ENCODE measurements around the gene HTRA3.
A peak's percentile ranks its signal among the peaks of the same experiment; 100 is the strongest.

Gene HTRA3

DNA sequence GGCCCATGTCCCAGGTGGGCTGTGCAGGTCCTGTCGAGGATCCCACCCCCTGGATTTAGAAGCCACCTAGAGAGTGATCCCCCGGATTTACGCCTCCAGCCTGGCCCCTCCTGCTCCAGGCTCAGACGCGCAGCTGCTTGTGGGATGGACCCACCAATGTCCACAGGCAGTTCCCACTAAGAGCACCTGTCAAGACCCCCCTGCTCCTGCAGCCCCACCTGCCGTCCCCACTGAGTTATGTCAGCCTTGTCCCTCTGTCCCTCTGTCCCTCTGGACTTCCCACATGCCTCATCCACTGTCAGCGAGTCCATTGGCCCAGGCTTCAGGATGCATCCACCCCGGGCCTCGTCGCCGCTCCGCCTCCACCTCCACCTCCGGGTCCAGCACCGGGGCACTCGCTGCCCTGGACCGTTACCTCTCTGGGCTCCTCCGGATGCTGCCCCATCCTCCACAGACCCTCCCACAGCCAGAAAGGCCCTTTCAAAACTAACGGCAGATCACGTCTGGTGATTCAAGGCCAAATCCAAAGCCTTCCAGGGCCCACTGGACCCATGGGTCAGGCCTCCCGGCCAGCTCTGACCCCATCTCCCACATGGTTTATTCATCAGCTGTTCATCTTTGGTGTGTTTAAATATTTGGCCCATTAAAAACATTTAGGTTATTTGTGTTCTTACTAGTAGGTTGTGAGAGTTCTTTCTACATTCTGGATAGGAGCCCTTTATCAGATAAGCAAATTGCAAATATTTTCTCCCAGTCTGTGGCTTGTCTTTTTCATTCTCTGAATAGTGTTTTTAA is 28.3 kb downstream of the HTRA3 start:
- no peak for DNase-seq

DNA sequence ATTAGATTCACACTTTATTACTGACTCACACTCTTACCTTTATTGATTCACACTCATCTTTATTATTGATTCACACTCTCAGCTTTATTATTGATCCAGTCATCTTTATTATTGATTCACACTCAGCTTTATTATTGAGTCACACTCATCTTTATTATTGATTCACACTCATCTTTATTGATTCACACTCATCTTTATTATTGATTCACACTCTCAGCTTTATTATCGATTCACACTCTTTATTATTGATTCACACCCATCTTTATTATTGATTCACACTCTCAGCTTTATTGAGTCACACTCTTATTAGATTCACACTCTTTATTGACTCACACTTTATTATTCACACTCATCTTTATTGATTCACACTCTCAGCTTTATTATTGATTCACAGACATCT is 31.3 kb downstream of the HTRA3 start:
- DNase-seq = no peak

DNA sequence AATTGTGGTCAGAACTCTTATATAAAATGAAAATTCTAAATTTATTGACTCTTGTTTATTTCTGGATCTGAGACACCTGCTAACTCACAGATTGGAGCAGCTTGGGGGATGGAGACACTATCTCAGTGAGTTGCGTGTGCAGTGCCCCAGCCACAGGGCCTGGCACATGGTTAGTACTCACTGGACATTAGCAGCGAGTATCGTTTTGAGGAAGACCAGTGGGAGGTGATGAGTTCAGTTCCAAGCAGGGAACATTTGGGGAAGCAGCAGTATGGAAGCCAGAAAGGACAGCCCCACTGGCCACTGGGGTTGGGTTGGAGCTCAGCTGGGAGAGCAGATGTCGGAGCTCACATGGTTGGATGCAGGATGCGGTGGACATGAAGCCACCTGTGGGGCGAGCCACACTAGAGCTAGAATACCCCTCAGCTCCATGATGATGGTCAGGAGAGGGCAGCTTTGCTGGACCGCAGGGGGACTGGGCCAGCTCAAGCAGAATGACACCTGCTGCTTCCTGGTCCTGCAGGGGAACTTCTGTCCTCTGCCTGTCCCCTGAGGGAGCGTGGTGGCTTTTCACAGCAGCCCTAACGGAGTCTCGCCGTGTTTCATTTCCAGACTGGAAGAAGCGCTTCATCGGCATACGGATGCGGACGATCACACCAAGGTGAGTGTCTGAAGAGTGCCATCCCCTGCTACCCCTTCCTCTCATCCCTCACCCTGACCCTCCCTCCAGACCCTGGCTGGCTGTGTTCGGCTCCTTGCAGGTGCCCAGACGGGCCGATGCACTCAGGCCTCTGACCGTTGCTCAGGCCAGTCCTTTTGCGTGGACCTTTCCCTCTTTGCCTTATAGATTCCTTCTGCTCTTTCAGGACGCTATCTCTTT is 32.5 kb downstream of the HTRA3 start:
- no peak for DNase-seq

DNA sequence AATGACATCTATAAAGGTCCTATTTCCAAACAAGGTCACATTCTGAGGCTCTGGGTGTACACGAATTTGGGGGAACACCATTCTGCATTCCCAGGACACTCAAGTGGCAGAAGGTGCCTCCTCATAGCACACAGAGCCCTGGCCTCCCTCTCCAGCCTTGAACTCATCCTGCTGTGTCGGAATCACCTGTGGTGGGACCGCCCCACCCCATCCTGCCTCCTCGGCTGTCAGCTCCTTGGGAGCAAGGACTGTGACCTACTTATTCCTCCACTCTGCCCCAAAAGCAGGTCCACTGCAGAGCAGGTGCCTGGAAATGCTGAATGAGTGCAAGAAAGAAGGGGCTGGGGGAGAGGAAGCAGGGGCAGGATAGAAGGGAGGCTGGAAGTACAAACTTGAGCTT is 33.5 kb downstream of the HTRA3 start:
- DNase-seq = no peak

DNA sequence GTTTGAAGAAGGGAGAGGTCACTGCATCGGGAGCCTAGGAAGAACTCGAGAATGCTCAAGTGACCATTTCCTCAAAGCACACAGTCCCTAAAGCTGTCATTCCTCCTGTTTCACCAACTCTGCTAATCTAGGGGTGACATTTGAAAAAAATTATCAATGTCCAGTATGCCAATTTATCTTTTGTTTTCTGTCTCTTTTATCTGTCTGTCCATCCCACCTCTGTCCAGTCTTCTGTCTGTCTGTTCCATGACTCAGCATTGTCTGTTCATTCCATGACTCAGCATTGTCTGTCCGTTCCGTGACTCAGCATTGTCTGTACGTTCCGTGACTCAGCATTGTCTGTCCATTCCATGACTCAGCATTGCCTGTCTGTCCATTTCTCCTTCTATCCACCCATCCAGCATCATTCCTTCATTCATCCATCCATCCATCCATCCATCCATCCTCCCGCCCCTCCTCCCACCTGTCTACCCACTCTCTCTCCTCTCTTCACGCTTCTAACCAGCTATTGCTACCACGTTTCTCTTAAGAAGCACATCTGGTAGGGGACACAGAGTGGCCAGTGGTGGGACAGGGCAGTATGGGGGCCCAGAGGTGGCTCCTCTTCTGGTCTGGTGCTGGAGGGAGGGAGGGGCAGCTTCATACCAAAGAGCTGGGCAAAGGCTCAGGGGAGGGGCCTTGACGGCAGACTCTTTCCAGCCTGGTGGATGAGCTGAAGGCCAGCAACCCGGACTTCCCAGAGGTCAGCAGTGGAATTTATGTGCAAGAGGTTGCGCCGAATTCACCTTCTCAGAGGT is 34.1 kb downstream of the HTRA3 start:
- DNase-seq = peak; percentile 92

DNA sequence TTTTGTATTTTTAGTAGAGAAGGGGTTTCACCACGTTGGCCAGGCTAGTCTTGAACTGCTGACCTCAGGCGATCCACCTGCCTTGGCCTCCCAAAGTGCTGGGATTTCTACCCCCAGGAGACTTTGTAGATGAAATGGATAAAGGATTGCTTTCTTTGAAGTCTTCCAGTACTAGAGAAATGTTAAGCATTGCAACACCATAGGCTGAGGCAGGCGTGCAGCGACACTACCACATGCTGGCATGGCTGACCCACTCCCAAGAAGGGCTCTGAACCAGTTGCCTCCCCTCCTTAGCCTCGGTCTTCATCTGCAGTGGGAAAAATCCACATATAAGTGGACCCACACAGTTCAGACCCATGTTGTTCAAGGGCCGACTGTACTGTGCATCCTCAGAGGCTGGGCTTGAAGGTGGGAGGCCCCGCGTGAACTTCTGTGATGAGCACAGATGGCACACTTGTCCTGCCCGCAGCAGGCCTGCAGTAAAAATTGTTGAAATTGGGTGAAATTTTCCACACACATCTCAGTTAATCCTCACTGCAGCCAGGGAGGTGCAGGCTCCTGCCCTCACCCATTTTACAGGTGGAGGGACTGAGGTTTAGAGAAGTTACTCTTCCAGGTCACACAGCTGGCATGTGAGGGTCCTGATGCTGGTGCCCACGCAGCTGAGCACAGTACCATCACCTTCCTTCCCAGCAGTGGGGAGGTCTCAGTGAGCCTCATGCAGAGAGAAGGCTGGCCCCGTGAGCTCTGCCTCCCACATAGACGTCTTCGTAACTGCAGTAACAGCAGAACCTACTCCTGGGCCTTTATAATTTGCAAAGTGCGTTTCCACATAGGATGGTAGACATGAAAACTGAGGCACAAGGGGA is 35.5 kb downstream of the HTRA3 start:
- no peak for DNase-seq

DNA sequence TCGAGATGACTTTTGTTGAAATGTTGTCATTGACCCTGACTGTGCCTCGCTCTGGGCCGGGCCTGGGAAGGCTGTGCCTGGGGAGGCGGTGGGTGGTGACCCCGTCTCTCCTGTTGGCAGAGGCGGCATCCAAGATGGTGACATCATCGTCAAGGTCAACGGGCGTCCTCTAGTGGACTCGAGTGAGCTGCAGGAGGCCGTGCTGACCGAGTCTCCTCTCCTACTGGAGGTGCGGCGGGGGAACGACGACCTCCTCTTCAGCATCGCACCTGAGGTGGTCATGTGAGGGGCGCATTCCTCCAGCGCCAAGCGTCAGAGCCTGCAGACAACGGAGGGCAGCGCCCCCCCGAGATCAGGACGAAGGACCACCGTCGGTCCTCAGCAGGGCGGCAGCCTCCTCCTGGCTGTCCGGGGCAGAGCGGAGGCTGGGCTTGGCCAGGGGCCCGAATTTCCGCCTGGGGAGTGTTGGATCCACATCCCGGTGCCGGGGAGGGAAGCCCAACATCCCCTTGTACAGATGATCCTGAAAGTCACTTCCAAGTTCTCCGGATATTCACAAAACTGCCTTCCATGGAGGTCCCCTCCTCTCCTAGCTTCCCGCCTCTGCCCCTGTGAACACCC is 36.4 kb downstream of the HTRA3 start:
- no peak for DNase-seq

DNA sequence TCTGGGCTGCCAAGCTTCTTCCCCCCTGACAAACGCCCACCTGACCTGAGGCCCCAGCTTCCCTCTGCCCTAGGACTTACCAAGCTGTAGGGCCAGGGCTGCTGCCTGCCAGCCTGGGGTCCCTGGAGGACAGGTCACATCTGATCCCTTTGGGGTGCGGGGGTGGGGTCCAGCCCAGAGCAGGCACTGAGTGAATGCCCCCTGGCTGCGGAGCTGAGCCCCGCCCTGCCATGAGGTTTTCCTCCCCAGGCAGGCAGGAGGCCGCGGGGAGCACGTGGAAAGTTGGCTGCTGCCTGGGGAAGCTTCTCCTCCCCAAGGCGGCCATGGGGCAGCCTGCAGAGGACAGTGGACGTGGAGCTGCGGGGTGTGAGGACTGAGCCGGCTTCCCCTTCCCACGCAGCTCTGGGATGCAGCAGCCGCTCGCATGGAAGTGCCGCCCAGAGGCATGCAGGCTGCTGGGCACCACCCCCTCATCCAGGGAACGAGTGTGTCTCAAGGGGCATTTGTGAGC is 37.0 kb downstream of the HTRA3 start:
- DNase-seq = peak; percentile 37

DNA sequence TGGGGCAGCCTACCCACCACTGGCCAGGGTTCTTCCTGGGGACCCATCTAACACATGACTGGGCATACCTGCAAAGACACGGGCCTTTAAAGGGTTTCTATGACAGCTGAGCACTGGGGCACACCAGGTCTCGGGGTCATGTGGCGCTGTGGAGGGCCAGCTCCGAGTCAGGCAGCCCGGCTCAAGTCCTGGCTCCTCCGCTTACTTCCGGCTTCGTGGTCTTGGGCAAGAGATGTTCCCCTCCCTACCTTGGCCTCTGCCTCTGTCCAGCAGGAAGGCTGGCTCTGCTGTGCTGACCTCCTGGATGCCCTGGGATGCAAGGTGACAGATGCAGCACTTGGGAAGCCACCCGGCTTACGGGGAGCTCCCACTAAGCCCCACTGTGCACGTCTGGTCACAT is 37.6 kb downstream of the HTRA3 start:
- no peak for DNase-seq

DNA sequence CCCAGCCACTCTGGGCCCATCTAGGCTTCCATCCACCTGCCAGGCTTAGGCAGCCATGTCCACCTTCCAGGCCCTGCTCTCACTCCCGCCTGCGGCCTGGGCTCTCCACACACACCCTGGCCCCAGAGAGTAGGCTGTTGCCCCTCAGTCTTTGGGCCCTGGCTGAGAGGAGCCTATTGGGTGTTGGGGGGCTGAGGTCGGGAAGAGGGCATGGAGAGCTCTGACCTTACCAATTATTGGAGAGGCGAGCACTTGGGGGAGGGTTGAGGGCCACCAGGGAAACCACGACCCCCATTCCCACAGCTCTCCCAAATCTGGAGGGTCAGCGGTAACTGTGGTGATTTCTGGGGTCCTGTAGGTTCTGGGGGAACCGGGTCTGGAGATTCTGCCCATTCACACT is 38.2 kb downstream of the HTRA3 start:
- no peak for DNase-seq

DNA sequence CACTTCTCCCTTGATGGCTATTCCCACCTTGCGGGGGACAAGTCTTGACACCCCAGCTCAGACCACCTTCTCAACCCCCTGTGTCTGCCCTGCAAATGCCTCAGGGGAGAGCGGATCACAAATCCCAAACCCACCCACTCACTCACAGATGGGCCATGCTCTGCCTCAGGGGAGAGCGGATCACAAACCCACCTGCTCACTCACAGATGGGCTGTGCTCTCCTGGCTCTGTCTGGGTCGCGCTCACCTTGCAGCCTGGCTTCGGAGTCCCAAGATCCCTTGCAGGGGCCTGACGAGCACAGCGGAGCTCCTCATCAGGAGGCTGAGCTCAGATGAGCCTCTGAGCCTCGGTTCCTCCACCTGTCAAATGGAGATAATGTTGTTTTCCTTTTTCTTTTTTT is 38.6 kb downstream of the HTRA3 start:
- no peak for DNase-seq

DNA sequence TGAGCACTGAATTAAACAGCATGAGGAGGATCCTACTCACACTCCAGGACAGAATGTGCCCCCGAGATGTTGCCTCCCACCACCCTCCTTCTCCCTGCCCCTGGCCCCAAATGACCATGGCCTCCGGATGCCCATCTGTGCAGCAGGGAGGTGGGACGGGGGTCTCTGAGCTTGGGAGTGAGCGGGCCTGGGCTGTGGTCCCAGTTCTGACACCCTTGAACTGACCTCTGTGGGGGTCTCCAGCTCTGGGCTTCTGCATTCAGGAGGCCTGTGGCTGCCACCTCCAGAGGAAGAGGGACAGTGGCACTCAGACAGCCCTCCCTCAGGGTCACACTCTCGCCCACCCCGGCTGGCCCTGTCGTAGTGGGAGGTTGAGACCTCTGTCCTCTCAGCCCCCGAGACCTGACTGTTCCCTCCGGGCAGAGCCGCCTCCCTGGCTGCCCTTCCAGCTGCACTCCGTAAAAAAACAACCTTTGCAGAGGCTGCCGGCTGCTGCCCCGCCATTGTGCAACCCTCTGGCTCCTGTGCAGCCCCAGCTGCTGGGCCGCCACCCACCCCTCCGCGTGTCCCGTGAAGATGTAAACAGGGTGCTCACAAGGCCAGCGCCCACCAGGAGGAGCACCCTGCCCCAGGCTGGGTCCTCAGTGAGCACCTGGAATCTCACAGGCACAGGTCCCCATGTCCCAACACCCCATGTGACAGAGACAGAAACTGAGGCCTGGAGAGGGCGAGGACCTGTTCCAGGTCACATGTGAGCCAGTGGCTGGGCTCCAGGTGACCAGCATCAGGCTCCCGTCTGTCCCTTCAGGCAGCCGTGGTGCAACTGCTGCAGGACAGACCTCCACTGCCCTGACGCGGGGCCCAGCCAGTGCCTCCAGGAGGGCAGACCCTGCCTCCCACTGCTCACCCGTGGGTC is 39.6 kb downstream of the HTRA3 start:
- no peak for DNase-seq

DNA sequence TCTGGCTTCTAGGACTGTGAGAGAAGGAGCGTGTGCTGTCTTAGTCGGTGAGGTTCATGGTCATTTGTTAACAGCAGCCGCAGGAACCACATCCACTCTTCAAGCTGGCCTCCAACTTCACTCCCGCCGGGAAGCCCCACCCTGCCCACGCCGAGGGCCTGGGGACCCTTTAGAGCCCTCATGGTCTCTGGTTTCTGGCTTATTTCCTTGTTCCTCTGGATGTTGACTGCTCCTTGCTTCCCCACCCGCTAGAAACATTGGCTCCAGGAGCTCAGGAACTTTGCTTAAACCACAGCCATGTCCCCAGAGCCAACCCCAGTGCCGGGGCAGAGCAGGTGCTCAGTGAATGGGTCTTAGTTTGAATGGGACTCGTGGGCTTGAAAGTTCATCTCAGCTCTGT is 40.8 kb downstream of the HTRA3 start:
- no peak for DNase-seq

DNA sequence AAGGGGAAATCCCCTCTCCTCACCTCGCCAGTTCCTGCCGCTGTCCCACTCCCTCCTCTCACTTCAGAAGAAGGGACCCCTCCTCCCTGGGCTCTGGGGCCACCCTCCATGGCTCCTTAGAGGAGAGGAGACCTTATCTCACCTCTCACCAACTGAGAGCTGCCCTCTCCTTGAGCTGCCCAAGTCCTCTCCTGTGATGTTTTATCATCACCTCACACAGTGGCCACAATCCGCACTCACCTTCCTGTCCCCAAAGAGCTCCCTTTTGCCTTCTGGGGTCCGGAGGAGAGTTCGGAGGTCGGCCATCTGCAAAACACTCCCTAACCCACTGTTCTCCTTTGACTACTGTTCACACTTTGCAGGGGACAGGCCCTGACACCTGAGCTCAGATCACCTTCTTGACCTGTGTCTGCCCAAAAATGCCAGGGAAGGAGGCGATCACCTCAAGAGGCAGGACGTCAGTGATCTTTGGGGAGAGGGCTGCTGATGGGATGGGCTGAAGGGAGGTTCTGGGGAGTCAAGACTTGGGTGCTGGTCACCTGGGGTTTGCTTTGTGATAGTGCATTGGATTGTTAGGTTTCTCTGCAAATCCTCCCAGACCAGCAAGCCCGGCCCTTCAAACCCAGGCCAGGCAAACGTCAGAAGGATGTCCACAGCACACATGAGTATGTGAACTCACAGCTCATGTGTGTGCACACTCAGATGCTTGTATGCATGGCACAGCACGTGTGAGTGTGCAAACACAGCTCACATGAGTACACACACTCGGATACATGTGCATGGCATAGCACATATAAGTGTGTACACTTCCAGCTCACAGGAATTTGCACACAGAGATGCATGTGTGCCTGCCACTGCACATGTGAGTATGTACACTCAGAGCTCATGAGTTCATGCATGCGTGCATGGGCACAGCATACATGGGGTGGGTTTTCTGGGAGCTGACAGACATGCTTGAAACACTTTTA is 41.8 kb downstream of the HTRA3 start:
- DNase-seq = no peak

DNA sequence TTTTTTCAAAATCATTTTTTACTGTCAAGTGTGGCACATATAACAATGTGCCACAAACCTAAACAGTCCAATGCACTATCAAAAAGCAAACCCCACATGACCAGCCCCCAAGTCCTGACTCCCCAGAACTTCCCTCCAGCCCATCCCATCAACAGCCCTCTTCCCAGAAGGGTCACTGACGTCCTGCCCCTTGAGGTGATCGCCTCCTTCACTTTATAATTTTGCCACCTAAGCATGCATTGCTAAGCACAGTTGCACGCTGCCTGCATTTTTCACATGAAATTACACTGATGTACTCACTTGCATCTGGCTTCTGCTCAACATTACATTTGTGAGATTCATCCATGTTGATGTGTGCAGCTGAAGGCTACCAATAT is 42.5 kb downstream of the HTRA3 start:
- DNase-seq = no peak

DNA sequence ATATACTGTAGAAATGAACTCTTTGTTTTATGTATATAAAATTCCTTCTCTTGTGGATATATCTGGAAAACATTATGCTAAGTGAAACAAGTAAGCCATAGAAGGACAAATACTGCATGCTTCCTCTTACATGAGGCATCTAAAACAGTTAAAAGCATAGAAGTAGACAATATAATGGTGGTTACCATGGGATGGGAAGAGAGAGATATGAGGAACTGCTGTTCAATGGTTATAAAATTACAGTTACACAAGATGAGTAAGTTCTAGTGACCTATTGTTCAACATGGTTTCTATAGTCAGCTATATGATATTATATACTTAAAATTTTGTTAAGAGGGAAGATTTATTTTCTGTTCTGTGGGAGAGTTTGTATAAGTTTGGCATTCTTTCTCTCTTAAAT is 43.4 kb downstream of the HTRA3 start:
- DNase-seq = no peak

DNA sequence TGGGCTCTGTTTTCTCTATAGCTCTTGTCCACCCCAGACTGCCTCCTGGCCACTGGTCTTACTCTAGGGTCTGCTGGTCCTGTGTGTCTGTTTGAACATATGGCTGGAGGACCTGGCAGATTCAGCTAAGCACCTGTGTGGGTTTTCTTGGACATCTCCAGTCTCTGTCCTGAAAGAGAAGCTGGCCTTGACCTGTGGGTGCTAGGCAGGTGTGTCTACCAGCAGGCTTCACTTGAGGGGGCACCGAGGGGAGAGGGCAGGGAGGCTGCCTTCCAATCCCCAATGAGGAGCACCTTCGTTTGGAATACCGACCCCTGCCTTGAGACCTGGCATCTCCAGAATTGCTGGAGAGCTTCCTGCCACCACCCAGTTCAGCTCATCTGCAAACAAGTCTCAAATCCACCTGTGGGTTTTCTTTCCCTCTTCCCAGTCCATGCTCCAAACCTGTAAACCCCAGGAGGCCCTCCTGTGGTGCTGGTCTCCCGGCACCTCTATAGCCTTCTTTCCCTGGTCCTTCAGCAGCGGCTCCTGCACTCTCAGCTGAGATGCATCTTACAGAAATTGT is 45.2 kb downstream of the HTRA3 start:
- DNase-seq = no peak

DNA sequence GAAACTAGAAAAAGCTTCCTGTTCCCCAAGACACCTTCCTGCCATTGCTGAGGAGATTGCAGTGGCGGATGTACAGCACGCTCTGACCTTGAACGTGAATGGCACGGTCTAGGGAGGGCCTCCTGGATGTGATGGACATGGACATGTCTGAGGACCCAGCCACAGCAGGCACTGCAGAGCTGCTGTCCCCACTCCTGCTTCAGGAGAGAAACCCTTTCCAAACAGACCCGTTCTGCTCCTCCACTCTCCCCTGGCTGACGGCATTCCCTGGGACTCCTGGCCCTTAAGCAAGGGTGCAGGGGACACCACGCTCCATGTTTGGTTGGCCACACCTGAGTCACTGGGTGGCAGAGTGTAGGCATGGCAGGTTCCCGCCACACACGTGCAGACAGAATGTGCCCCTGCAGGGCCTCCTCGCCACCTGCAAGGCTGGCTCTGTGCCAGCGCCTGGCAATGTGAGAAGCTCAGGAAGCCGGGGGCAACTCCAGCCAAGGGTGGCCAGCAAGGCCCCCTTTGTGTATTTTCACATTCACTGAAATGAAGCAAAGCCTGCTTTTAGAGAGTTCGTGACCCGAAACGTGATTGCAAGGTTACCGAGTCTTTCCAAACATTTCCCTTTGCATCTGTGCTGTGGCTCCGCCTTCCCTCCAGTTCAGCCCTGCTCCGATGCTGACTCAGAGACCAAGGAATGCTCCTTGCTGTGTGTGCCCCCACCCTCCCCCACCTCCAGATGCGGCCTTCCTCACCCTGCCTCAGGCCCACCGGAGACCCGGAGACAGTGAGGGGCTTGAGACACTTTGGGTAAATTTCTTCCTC is 46.1 kb downstream of the HTRA3 start:
- peak; percentile 23 for DNase-seq

All from hematopoietic multipotent progenitor cell treated with erythropoietin and hydrocortisone succinate and interleukin-3 and kit ligand, for 4 days (in vitro differentiated cells).